ENCODE measurements around the gene CMIP.

Gene CMIP

DNA sequence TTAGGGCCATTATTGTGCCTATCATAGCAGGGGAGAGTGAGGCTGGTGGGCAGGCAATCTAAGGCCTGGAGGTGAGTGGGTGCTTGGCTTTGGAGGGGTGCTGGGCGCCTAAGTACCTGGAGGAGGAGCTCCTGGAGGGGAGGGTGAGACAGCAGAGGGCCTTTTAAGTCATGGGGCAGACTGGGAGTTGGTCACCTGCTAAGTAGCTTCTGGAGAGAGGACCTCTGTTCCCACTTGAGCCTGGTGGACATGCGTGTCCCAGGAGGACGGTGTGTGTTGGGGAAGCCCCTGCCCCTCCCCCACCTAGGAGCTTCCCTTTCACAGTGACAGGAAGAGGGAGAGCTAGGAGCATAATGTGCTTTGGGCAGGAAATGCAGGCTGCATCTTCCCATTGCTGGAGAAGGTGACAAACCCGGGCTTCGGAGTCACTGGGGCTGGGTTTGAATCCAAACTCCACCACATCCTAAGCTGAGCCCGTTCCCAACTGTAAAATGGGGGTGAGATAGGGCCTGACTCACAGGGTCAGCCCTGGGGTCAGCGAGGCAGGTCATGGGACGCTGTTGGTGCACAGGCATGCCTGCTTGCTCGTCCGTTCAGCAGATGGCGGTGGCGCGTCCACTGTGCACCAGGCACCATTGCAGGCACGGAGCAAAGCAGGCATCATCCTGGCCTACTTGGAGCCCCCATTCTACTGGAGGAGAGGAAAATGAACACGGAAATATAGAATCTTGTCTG lies 37.9 kb downstream of the CMIP start:
- no peak for DNase-seq

DNA sequence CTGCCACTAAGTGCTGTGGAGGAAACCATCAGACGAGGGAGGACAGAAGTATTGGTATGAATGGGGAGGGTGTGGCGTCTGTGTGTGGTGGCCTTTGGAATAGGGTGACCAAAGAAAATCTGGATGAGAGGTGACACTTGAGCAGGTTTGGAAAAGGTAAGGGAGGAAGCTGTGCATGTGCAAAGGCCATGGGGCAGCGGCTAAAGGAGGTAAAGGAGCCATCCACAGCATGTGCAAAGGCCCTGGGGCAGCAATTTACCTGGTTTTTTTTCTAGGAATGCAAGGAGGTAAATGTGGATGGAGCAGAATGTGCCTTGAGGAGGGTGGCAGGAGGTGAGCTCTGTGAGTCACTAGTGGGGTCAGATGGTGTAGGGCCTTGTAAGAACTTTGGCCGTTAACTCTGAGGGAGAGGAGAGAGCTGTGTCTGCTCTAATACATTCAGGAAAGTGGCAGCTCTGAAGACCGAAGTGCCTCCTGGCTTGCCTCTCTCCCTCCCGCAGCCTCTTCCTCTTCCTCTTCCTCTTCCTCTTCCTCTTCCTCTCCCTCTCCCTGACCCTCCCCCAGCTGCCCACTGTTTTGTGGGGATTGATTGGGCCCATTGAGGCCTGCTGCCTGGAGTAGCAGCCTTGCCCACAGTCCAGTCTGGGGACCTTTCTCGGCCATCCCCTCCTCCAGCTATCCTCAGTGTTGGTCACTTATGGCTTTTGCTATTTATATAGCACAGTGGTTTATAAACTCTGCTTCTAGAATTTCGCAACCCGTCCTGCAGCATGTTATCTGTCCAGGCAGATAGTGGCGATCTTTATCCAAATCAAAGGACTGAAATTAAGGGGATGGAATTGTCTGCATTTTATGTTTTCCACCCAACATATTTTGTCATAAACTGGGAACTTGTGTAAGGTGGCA lies 38.7 kb downstream of the CMIP start:
- no peak for DNase-seq

DNA sequence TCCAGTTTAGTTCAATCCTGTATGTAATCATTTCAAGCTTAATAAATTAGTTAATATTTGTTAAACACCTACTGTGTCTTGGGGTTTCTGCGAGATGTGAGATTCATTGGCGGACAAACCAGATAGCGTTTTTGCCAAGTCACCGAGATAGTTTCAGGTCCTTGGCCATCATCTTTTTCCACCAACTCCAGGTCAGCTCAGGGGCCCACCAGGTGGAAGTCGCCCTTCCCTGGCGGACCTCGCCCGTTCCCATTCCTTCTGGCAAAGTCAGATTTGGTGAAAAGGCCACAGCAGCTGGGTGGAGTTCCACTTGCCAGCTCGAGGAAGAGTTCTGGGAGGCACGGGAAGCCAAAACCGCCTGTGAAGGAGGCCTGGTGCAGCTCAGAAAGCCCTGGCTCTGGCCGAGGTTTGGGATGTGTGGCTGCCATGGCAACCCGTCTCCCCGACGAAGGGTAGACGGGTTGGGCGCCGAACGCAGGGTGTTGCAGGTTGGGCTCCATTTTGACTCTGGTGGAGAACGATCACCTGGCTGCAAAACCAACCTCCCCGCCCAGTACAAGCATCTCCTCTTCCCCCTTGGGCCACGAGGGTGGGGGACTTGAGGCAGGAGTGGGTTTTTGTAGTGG lies 39.5 kb downstream of the CMIP start:
- DNase-seq: no peak

DNA sequence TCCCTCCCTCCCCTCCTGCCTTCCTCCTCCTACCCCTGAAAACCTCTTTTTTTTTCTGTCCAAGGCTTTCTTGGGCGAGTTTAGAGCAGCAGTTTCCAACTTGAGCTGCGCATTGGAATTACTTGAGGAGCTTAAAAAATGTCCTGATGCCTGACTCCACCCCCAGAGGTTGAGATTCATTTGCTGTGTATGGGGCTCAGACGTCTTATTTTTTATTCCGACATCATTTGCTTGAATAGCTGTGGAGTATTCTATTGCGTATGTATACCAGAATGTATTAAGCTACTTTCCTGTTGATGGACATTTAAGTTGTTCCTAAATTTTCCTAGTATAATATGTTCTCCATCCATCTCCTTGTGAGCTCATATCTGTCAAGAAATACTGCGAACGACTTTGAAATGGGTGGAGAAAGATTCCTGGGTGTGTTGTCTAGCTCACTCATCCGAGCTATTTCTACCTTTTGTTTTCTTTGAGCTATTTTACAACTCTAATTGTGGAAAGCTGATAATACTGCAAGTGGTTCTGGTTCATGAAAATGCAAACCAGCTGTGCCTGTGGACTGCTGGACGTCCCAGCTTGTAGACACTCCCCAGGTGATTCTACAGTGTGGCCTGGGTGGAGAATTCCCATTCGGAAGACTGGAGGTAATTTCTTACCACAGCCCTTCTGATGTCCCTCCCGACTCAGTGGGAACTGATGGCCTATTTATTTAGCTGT lies 40.5 kb downstream of the CMIP start:
- no peak for DNase-seq

DNA sequence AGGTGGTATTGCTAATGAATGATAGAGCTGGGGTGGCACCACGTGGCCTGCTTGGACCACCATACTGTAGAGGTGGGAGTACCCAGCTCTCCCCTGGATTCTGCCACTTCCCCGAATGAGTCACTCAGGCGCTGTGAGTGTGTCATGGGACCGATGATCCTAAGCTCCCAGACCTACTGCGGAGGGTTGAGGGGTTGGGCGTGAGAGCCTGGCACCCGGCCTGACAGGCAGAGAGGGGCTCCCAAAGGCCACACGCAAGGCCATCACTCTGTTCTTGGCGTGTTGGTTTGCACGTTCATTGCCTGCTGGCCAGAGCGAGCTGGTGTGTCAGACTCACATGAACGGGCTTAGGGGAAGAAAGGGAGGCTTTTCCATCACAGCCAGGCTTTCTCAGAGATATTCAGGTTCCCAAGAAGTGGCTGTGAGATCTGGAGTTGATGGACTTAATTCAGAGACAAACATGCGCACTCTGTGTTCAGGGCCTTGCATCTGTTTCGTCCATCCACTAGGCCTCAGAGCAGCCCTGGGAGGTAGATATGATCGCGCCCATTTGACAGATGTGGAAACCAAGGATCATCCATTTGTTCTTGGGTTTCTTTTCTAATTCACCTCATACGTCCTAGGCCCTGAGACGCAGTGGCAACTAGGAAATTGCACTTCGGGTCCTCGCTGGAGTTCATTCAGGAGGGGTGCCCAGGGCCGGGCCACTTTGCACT lies 41.4 kb downstream of the CMIP start:
- no peak for DNase-seq

DNA sequence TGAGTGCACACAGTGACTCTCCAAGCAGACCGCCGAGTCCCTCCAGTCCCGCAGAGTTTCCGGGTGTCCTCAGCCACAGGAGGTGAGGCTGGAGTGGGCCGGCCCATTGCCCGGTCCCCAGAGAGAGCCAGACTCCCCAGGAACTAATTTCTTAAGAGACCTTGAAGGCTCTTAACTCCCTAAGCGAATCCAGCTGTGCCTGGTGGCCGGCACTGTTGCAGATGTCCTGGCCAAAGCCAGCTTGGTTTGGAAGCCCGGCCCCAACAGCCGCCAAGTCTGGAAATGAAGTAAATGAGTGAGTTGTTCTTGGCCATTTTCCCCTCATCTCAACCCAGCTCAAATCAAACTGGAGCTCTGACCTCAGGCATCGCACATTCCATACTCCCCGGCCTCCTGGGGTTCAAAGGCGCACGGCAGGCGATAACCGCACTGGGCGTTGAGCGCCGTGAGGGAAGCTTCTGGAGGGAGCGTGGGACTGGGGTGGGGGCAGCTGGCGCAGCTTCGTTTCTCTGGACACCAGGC lies 42.0 kb downstream of the CMIP start:
- DNase-seq: no peak

DNA sequence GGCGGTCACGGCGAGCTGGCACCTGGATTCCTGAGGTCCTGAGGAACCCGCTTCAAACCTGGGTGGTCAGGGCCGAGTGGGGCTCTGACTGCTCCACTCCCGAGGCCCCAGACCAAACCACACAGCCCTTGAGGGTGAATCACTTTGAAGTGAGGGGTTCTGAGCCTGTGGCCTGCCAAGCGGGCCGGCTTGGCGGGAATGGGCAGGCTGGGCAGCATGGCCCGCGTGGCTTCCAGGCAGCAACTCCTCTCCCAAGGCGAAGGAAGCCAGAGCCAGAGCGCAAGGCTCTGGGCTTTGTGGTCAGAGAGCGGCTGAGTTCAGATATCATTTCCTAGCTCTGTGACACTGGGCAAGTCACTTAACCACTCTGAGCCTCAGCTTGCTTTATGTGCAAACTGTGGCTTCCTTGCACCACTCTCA lies 42.7 kb downstream of the CMIP start:
- no peak for DNase-seq

DNA sequence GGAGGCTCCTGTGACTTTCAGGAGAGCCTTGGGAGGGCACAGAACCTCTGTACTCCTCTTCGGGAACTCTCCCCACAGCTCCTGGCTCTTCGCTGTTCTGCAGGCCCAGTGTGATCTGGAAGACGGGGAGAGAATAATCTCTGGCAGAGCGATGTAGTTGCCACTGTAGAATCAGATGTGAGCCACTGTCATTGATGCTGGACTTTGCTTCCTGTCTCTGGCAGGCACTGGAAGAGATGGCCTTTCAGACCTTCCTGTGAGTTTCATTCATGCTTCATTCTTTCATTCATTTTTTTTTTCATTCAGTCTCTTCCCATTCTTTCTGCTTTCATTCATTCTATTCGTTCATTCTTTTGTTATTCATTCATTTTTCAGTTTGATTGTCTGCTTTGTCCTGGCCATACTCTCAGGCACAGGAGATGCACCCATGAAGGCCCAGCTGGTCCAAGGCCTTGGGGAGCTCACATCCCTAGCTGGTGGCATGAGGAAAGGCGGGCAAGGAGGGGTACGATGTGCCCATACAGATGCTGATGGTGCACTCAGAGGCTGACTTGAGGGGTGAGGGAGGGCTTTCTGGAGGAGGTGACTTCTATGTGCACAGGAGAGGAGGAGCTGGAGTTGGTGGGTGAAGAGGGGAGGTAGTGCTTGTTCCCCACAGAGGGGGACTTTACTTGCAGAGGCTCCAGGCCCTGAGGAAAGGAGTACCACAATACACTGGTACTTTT lies 44.2 kb downstream of the CMIP start:
- DNase-seq: no peak

DNA sequence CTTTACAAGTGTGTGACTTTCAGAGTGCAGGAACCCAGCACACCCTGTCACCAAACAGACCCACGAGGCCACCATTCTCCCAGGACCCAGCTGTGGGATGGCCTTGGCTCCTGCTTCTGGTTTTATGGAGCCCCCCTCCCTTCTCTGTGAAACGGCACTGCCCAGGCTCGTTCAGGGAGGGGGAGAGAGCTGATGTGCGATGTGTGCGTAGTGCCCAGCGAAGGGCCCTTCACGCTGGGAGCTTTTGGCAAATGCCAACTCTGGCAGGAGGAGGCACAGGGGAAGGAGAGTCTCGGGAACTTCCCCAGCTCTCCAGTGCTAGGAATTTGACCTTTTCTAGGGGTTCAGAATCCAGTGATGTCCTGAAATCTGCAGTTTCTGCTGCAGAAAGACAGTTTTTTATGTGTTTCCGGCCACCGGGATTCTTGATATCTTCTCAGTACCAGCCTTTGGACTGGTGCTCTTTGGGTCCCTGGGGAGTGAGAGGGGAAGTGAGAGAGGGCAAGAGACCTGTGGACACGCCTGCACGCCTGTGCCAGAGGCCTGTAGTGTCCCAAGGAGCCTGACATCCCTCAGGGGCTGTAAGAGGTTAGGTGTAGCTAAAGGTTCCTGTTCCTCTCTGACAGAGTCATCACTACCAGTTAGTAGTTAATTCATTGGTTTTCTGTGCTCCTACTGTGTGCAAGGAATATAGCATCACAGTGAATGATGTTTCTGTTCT lies 45.1 kb downstream of the CMIP start:
- DNase-seq: no peak

DNA sequence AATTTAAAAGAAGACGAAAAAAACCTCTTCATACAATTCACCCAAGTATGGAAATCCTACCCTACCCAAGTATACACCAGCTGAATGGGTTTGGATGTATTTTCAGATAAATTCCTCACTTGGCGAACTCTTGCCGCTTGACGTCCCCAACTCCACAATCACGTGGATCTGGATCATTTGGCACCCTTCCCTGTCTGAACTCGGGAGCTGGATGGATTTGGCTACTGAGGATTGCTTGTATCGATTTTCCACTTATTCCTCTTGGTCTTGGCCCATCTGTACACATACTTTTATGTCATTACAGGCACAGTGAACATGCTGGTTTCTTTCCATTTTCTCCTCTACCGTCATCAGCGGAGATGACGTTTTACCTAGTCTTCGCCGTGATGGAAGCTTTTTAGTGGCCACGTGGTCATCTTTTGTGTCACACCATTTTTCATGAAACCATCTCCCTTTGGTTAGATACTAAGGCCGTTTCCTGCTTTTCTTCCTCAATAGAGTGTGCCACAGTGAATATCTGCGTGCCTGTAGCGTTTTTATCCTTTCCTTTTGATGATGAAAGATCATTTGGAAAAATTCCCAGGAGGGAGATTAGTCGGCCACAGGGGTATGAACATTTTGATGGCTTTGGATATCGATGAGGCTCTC lies 47.1 kb downstream of the CMIP start:
- DNase-seq: no peak

DNA sequence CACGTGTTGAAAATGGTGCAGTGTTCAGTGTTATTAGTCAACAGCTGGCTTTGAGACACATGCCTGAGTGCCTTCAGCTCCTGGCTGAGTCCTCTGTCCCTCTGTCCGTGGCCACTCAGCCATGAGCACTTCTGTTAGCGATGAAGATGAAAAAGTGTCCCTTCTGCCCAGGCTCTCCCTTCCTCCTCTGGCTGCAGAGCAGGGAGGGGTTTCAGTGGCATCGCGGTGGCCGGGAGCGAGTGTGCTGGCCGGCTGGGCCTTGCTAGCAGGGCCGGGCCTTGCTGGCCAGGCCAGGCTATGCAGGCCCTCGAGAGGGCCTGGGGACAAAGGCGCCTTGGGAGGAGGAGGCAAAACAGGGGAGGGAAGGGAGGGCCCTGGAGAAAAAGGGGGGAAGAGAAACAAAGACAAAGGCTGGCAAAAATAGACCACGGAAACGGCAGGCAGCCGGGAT lies 47.7 kb downstream of the CMIP start:
- DNase-seq: no peak

DNA sequence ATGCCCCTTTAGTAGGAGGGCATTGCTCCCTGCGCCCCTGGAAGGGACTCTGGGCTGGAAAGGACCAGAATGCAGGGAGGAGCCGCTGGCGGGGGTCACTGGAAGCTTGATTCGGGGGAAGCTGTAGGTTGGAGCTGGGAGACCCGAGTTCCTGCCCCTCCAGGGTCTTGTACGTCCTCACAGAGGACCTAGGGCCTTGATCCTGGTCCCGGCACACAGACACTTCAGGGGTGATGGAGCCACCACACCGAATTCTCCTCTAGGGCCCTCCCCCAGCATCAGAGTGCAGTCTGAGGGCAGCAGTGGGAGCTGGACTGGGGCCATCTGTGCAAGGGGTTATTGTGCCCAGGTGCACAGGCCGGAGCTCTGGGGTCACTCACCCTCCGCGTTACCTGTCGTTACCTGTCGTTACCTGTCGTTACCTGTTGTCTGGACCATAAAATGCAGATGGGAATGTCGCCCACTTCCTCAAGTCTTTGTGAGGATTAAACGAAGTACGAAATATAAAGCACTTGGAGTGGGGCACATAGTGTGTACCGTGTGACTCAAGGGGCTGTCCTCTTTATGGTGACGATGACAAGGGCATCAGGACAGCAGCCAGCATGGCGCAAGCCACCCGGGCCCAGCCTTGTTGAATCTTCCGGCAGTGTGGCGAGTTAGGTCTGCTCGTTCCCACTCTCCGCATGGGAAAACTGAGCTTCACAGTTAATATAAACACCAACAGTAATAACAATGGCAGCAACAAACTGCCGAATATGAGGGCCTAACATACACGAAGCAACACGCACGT lies 48.6 kb downstream of the CMIP start:
- DNase-seq: no peak

DNA sequence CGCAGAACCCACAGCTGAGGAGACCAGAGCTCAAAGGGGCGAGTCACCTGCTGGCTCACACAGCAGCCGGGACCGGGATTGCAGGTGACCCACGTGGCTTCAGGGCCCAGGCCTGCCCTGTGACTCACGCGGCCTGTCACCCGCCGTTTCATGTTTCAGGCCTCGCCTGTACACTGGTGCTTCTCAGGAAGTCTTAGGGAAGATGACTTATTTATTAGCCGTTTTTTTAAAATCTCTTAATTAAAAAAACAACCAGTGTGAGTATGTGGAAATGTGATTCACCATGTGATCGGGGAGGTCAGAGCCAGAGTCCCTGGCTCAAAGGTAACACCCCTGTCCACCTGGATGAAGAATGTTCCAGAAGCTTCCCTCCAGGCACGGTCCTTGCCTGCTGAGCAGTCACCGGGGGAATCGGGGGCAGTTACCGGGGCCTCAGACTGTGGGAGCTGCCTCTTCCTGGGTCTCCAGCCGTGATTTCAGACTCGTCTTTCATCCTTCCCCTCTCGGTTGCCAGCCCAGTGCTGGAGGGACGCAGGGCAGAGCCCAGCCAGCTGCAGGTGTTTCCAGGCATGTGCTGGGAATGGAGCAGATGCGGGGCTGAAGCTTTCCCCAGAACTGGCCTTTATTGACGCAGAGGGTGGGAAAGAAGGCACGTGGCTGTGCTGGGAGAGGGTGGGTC lies 49.3 kb downstream of the CMIP start:
- DNase-seq: peak; percentile 44 to 57

DNA sequence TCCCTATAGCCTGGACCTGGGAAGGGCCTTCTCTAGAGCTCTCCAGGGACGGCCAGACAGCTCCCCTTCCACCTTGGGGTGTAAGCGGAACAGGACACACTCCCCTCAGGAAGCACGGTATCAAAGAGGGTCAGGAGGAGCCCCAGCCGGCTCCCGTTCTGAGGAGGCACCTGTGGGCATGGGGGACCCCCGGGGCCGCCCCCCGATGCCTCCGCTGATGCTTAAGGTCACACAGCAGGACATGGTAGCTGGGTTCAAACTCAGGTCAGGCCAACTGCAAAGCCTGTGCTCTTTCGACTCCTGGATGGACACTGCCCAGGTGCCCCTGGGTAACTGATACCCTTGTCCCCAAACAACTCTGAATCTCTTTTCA lies 49.8 kb downstream of the CMIP start:
- DNase-seq: no peak

DNA sequence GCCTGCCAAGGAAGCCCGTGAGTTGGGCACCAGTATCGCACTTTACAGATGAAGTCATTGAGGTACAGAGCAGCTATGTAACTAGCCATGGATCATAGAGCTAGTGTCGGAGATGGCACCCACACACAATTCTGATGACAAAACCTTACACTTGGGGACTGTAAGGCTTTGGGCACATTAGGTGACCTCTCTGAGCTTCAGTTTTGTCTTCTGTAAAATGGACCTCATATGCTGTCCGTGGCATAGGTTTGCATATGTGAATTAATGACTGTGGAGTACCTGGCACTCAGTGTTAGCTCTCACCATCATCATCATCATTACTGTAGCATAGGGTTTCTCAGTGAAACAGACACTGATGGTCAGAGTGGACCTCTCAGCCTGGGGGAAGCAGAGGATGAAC lies 50.3 kb downstream of the CMIP start:
- DNase-seq: no peak

DNA sequence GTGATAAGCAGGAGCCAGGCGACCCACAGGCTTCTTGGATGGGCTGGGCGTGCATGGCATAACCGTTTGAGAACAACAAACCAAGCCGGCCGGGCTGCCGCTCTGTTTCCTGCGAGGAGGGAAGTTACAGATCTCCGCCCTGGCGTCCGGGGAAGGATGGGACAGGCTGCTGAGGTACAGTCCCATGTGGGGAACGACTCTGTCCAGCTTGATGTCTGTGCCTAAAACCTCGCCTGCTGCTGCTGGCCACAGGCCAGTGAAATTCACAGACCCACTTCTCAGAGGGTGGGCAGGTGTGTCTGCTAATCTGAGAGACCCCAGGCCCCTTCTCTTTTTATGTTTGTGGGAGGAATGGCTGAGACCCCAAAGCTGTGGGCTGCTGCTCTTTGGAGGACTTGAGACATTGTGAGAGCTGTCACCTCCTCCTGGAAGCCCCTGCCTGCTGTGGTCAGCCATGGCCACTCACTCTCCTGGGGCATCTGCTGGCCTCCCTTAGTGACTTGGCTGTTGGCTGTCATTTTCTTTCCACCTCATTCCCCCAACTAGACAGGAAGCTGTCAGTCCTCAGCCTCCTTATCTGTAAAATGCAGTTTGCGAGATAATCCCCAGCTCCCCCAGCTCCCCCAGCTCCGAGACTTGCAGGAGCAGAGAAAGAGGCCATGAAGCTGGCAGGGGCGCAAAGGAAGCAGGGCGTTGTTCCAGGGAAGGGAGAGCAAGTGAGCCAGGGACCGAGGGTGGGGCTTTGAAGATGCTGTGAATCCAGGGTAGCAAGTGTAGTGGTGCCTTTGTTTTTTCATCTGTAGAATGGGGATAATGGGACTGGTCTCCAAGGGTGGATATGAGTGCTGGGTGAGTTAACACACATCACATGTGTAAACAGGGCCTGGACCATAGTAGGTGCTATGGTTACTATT lies 51.0 kb downstream of the CMIP start:
- no peak for DNase-seq

DNA sequence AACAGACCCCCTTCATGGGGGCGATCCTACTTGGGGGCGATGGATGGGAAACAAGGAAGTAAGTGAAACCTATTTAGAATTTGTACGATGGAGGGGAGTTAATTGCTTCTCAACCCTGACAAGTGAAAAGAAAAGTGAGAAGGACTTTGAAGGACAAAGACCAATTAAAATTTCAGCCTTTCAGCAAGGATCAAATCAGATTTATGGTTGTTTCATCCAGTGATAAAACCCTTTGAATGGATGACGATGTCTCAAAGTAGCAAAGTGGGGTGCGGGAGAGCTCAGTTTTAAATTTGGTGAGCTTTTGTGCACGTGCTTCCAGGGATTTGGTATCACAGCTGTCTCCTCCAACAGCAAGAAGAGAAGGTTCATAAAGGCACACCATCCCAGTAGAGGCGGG lies 51.7 kb downstream of the CMIP start:
- no peak for DNase-seq

DNA sequence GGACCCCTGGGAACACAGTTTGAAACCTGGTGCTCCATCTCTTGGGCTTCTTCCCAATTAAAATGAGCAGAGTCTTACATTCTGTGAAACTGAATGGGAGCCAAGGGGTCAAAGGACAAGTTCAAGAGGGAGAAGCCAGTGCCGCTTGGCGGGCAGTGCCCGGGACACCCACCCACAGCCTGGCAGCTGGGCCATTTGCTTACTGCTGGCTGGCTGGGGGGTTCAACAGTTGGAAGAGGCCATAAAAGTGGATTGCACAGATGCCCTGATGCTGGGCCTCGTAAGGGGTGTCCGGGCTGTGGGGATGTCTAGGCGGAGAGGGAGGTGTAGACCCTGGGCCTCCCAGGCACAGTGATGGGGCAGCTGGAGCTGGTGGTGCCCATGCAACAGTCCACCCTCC lies 52.1 kb downstream of the CMIP start:
- DNase-seq: no peak
